ENCODE measurements around the gene MMP12.

Gene MMP12

GRCh38 chr11:102874852-102875251 is at the start of gene MMP12:
TSS of gene MMP12 (minus strand) at chr11:102874982. CDS start at chr11:102874937, 45 bp downstream.
- TF ChIP-seq EP300 (IDR thresholded peaks at IDR 0.05; ENCODE audit: borderline replicate concordance) = no peak
- TF ChIP-seq CREB1 (IDR thresholded peaks at IDR 0.05; ENCODE audit: low read depth) = no peak
- no peak for TF ChIP-seq CEBPB (IDR thresholded peaks at IDR 0.05)
- no peak for TF ChIP-seq EGR1 (IDR thresholded peaks at IDR 0.05)
- no peak for TF ChIP-seq MAX (IDR thresholded peaks at IDR 0.05)
- no peak for TF ChIP-seq TAF1 (IDR thresholded peaks at IDR 0.05; ENCODE audit: low read depth)
- TF ChIP-seq NFIC (IDR thresholded peaks at IDR 0.05) = no peak
- TF ChIP-seq FOXM1 (IDR thresholded peaks at IDR 0.05; ENCODE audit: borderline replicate concordance, low read depth) = no peak
- TF ChIP-seq USF1 (IDR thresholded peaks at IDR 0.05) = no peak
- TF ChIP-seq ZBTB7A (IDR thresholded peaks at IDR 0.05; ENCODE audit: low read depth) = no peak
- no peak for TF ChIP-seq TEAD4 (IDR thresholded peaks at IDR 0.05)
- no peak for TF ChIP-seq REST (IDR thresholded peaks at IDR 0.05; ENCODE audit: low read depth)
- no peak for TF ChIP-seq YY1 (IDR thresholded peaks at IDR 0.05; ENCODE audit: low read depth)
- no peak for TF ChIP-seq RAD21 (IDR thresholded peaks at IDR 0.05; ENCODE audit: low read depth)
- no peak for TF ChIP-seq TCF12 (IDR thresholded peaks at IDR 0.05; ENCODE audit: low read depth)

GRCh38 chr11:102921587-102922220 is 46.9 kb upstream of the MMP12 start:
- TF ChIP-seq ZBTB7A (IDR thresholded peaks at IDR 0.05; ENCODE audit: low read depth) (no peak), TAF1 (IDR thresholded peaks at IDR 0.05; ENCODE audit: low read depth) (no peak), TCF12 (IDR thresholded peaks at IDR 0.05; ENCODE audit: low read depth) (no peak)

- TF ChIP-seq TEAD4 (IDR thresholded peaks at IDR 0.05) (no peak), MAX (IDR thresholded peaks at IDR 0.05) (no peak), CEBPB (IDR thresholded peaks at IDR 0.05) (no peak), NFIC (IDR thresholded peaks at IDR 0.05) (no peak), RAD21 (IDR thresholded peaks at IDR 0.05; ENCODE audit: low read depth) (no peak), REST (IDR thresholded peaks at IDR 0.05; ENCODE audit: low read depth) (no peak), ZBTB7A (IDR thresholded peaks at IDR 0.05; ENCODE audit: low read depth) (no peak), TCF12 (IDR thresholded peaks at IDR 0.05; ENCODE audit: low read depth) (no peak)
These were observed 45.4 kb upstream of the MMP12 start for GRCh38 chr11:102920118-102920684.

GRCh38 chr11:102915044-102915375 is 40.2 kb upstream of the MMP12 start:
- TF ChIP-seq EP300 (IDR thresholded peaks at IDR 0.05; ENCODE audit: borderline replicate concordance) = no peak
- no peak for TF ChIP-seq NFIC (IDR thresholded peaks at IDR 0.05)
- TF ChIP-seq TAF1 (IDR thresholded peaks at IDR 0.05; ENCODE audit: low read depth) = no peak
- no peak for TF ChIP-seq RAD21 (IDR thresholded peaks at IDR 0.05; ENCODE audit: low read depth)
- TF ChIP-seq REST (IDR thresholded peaks at IDR 0.05; ENCODE audit: low read depth) = no peak
- TF ChIP-seq ZBTB7A (IDR thresholded peaks at IDR 0.05; ENCODE audit: low read depth) = no peak
- TF ChIP-seq EGR1 (IDR thresholded peaks at IDR 0.05) = no peak
